Cortex of kidney (tissue), 1 donor: Measurements from ENCODE around the gene SEPTIN12.

Experiments used
- DNase-seq: peaks from one replicate; lab custom pipeline; 2025; lab: John Stamatoyannopoulos, UW

Gene SEPTIN12, protein sequence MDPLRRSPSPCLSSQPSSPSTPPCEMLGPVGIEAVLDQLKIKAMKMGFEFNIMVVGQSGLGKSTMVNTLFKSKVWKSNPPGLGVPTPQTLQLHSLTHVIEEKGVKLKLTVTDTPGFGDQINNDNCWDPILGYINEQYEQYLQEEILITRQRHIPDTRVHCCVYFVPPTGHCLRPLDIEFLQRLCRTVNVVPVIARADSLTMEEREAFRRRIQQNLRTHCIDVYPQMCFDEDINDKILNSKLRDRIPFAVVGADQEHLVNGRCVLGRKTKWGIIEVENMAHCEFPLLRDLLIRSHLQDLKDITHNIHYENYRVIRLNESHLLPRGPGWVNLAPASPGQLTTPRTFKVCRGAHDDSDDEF

DNA sequence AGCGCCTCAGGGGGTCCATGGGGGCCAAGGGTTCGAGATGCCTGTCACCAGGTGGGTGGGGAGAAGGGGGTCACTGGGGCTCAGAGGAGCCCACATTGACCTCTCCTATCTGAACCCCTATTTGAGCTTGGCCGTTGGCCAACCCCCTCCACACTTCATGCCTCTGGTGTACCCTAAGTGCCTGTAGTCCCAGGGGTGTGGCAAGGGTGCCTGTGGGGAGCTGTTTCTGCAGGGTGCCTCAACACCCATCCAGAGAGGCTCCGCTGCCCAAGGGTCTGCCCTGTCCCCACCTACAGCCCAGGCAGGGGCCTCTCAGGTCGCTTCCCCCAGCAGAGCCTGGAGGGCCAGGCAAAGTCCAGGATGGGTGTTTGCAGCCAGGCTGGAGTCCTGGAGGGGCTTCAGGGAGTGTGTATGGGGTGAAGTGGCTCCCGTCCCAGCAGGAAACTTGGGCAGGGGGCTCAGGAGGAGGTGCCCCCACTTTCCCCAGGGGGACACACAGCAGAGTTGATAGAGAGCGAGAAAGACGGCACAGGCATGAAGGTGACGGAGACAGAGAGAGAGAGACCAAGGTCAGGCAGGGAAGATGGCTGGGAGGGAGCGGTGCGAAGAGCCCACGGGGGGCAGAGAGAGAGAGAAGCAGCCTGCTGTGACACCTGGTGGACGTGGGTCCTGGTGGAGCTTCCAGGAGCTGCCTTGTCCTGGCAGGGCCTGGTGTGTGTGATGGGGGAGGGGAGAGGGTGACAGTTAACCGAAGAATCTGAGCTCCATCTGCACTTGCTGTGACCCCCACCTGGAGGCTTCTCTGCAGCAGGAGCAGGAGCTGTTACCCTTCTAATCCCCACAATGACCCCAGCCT is at the start of gene SEPTIN12:
Gene SEPTIN12 (minus strand): TSS at position 719 of the 856 bp plus-strand sequence. CDS start 700 bp downstream, at position 19.
- DNase-seq, result no peak

DNA sequence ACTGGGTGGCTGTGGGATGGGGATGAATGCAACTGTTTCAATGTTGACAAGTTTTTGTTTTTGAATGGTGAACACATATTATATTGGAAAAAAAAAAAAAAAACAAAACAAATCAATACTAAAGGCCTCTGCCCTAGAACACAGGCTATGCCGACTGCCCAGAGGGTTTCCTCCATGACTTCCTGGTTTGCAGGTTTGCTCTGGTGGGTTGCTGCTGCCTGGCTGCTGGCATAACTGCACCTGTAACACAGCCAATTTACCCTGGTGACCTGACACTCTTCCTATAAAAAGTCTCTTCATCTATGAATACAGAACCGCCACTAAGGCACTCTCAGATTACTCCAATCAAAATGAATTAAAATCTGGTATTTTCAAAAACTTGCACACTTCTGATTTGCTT is 48.6 kb upstream of the SEPTIN12 start:
- no peak for DNase-seq

DNA sequence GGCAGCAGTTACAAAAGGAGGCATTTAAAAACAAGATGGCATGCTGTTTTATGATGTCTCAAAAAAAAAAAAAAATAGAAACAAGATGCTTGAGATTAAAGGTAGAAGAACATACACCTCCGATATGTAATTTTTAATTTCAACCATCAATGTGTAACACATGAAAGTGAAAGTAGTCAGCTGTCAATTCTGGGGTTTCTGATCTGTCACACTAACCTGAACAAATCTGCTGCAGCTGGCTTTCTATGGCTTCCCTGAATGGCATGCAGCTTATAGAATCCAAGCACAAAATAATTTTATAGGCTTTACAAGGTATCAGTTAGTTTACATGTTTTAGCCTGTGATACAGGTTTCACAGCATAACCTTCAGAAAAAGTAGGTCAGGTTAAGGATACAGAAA is 45.4 kb upstream of the SEPTIN12 start:
- DNase-seq, result no peak

DNA sequence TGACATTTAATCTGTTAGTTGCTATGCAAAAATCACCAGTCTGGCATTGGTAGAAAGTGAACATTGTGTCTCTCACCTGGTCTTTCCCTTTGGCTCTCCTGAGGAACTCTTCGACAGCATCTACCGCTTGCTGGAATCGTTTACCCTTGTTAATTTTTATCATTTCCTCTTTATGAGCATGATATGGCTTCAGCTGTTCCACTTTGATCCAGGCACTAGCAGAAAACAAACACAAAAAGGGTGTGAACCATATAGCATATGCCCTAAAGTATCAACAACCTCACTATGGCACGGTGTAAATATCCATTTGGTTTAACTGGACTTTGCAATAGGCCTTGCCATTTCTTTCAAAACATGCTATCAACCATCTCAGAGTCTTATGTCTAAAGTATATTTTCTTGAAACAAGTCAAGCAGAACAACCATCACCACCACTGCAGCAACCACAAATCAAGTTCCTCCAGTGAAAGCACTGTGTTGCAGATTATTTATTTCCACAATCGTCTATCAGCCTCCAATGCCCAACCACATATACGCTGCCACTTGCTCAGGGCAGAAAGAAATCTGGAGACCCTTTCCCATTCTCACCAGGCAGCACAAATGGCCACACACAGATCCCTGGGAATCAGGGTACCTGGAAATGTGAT is 44.7 kb upstream of the SEPTIN12 start:
- no peak for DNase-seq

DNA sequence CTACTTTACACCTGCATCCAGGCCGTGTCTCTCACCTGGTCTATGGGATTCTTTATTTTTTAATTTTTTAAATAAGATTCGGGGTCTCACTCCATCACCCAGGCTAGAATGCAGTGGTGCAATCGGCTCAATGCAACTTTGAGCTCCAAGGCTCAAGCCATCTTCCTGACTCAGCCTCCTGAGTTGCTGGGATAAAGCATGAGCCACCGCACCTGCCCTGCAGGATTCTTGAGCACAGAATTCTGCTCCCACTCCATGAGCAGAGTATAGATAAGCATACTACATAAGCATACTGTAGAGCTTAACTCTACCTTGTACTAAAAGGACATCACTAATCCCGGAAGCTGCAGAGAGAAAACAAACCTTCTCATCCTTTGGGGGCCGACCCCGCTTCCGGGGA is 43.5 kb upstream of the SEPTIN12 start:
- DNase-seq, result no peak

DNA sequence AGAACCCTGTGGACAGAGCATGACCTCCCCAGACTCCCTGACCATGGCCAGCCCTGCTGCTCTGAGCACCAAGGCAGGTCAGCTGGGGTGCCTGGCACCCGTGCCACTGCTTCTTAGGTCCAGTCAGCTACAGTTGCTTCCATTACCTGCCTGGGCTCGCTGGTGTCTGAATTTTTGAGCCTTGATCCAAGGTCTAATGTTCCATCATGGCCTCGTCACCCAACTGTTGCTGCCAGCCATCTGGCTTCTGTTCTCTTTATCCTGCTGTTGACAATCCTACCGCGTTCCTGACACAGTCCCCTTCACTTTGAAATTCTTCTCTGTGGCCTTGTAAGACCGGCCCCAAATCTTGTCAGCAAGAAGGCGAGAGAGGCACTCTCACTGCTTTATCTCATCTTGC is 42.3 kb upstream of the SEPTIN12 start:
- no peak for DNase-seq

DNA sequence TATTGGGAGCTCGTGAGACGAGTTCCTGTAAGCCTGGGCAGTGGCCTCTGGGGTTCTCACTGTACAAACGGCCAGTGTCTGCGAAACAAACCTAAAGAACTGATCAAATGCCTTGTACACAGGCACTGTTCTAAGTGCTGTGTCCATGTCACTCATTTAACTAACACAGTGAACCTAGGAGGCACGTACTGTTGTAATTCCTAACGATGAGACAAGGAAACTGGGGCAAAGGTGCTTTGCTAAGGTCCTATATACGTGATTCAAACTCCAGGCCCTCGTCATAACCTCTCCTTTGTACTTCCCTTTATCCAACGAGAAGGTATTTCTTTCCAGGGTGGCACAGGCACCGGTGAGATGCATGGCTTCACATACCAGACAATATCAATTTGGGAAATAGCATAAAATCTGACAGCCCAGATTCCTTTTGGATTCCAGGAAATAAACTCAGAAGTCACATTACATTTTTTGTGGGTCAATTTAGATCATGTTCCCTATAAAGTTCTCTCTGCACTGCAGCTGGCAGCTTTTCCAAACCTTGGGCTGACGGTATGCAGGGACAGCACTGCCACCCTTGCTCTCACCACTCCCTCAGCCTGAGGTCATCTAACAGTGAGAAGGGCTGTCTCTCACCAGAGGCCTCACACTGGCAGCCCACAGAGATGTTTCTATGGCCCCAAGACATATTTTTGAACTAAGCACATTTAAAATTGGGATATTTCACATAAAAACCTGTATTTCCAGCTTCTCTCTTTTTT is 40.6 kb upstream of the SEPTIN12 start:
- DNase-seq, result no peak

DNA sequence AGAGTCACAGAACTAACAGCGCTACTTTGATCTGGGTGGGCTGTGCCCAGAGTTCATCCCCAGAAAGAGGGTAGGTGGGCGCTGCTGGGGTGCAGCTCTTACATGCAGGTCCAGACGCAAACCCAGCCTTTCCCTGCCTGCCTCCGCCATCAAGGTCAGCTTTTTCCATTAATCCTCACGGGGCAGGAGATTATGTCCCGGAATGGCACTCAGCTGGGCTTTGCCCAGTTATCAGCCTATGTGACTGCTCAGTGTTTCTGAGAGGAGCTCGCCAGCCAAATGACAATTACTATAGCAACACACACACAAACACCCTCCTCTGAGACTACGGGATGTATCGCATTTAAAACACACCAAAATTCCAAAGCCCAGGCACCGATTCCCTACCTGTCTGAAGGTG is 38.8 kb upstream of the SEPTIN12 start:
- no peak for DNase-seq

DNA sequence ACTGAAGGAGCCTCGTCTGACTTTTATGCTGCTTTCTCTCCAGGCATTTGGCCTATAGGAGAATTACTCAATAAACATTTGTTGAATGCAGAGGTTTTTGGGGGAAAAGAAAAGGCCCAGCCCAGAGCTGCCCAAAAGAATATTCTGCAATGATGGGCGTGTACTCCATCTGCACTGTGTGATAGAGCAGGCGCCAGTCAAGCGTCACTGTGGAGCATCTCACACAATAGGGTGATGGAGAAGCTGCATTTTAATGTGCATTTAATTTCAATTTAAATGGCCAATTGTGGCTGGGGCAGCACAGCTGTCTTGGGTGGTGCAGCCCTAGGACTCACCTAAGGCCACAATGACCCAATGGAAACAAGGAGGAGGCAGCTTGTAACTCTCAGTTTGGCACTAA is 38.4 kb upstream of the SEPTIN12 start:
- DNase-seq, result no peak

DNA sequence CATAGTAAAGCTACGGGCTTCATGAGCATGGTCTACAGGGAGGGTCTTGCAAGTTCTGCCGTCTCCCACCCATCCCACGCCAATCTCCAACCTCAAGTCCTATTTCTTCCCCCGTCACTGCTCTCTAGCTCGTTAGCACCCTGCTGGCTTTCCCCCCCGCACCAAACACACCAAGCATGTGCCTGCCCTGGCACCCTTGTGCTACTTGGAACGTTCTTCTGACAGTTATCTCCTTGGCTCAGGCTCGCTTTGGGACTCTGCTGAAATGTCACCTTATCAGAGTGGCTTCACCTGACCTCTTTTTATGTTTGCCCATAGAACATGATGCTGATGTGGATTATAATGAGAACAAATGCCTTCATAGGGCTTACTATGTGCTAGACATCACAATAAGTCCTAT is 37.1 kb upstream of the SEPTIN12 start:
- no peak for DNase-seq

DNA sequence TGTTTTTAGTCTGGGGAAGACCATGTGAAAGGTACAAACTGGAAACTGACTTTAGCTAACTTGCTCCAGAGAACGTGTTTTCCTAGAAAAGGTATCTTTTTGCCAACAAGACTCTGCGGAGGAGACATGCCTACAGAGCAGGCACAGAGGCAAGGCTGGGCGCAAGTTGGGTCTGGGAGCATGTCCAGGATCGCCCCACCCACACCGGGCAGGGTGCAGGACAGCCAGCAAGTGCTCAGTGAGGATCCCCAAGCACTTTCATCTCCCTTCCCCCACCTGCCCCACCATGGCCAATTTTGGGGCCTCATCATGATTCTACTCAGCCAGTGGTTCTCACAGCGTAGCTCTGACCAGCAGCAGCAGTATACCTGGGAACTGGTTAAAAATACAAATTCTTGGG is 32.5 kb upstream of the SEPTIN12 start:
- no peak for DNase-seq

DNA sequence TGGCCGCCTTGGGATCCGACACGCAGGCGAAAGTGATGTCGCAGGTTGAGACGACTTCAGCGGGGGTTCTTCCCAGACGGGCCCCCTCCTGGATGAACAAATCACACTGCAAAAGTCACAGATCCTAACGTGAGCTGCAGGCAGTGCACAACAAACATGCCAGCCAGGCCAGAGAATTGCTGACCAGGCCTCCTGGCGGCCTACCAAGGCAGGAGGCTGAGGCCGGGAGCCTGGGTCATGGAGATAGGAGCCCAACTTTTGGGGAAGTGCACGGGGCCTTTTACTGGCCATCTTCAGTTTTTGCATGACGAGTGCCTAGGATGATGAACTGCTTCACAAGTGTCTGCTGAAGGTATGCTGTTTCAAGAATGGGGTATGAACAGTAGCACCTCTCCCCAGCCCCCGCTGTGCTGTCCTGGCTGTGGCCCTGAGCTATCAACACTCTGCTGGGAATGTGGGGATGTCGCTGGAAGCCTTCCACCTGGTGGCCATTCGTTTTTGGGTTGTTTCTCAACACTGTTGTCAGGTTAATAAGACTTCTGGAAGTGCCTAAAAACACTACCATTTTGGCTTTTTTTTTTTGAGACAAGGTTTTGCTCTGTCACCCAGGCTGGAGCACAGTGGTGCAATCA is 26.5 kb upstream of the SEPTIN12 start:
- DNase-seq, result no peak

DNA sequence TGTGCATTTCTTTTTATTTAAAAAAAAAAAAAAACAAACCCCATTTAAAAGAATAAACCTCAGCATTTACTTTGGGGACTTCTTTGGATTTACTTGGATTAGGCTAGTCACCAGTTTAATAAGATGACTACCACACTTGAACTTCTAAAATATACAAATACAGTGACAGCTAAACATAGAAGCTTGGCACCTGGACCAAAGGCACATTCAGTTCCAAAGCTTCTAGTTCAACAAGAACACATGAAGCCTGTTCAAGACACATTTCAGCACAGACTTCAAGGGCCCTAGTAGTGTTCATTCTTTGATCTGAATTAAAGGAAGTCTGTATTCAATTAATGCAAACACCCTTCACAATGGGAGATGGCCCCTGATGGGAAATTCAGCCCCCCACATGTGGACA is 25.9 kb upstream of the SEPTIN12 start:
- no peak for DNase-seq

DNA sequence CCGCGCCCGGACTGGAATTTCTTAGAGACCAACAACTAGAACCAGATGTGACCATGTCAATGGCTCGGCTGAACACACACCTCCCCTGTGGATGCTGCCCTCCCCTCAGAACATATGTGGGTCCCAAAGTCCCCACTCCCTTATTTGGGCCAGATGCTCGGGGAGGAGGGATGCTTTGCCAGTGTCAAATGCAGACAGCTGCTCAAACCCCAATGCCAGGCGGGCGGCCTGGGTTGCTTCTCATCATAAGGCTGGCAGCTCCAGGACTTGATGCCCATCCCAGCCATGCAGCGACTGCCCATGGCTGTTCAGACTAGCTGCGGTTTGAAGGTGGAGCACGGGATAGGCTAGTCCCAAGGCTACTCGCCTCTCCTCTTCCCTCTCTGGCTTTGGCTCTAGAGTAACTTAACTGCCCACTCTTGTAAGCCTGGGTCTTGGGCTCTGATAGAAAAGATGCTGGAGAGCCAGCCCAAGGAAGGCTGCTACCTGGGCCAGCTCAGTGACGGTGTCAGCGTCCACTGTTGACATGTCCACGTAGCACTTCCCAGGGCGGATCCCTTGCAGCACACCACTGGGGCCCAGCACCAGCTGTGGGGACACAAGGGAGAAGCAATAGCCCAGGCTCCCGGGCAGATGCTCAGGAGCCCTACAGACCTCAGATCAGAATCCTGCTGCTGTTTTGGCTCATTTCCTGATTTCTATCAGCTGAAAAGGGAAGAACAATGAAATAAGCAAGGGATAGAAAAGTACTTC is 25.3 kb upstream of the SEPTIN12 start:
- DNase-seq, result no peak

DNA sequence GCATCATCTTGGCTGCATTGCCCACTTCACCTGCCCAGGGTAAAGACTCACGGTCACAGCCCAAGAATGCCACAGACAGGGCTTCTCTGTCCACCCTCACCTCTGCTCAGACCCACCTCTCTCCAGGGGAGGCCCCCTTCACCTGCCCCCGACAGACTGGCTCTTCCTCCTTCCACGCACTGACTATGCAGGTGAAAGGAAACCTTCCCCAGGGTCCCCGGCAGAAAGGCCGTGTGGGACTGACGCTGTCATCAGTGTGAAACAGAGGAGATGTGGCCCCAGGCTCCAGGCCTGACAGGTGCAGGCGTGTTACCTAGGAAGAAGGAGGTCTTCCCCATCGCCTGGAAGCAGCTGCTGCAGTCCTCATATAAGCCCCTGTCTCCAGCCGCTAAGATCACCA is 23.6 kb upstream of the SEPTIN12 start:
- DNase-seq, result no peak

DNA sequence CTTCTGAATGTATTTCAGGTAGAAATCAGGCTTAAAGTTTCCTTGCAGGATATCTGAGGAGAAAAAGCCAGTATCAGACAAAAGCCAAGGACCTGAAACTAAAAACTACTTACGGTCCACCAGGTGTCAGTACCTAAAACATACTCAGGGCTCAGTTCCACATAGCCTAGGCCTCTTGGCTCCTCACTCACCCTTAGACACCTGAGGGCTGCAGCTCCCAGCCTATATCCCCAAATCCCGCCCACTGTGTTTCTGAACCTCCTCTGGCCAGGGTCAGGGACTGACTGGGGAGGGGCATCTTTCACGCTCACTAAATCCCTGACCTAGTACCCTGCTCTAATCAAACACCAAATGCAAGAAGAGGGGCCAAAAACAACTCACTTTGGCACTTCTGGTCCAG is 23.1 kb upstream of the SEPTIN12 start:
- DNase-seq, result no peak

DNA sequence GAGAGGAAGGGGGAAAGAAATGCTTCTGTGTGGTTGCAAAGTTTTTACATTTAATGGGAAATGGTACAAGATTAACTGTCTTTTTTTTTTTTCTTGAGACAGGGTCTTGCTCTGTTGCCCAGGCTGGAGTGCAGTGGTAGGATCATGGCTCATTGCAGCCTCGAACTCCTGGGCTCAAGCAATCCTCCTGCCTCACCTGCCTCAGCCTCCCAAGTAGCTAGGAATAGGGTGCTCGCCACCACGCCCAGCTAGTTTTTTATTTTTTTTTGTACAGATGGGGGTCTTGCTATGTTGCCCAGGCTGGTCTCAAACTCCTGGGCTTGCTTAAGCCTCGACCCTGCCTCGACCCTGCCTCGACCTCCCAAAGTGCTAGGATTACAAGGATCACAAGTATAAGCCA is 18.1 kb upstream of the SEPTIN12 start:
- no peak for DNase-seq

DNA sequence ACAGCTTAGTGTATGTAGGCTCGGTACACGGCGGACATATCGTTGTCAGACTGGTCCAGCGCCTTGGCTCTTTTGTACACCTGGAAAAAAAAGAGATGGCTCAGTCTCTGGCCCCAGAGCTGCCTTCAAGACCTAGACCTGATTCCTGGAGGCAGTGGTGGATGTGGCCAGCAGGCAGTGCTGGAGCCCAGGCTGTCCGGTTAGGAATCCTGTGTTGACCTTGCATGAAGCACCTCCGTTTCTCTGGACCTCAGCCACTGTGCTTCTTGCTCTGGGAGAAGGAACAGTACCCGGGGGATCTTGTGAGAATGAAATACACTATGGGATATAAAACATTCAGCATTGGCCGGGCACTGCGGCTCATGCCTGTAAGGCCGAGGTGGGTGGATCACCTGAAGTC is 17.1 kb upstream of the SEPTIN12 start:
- no peak for DNase-seq

DNA sequence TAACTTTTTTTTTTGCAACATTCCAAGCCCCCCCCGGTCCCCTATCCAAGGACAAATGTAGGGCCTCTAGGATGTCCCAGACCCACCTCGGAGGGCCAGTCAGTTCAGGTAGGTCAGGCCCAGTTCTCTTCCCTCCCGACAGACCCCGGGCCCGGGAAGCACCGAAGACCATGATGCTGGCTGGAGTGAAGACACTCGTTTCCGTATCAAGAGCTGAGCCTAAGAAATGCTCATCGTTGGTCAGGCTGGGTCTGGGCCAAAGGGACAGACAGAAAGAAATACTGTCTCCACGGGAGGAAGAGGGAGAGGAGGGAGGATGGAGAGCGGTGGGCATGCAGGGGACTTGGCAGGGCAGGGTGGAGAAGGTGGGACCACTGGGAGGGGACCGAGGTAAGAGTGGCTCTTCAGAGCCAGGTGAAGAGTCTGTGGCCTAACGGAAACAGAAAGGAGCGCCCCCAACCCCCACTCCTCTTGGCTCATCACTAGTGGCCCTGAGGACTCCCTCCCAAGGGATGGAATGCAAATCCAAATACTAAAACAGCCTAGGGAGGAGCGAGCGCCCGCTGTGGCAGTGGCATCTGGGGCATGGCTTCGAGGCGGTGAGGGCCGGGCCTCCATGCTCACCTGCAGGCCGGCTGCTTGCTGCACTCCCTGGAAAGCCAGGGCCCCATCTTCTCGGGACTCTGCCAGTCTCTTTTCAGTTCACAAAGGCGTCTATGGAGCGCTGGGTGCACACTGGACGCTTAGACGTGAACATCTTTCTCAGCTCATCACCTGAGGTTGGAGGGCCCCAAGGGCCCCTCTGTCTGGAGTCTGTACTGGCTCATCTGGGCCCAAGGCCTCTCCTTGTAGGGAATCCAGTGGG is 16.0 kb upstream of the SEPTIN12 start:
- DNase-seq, result no peak

DNA sequence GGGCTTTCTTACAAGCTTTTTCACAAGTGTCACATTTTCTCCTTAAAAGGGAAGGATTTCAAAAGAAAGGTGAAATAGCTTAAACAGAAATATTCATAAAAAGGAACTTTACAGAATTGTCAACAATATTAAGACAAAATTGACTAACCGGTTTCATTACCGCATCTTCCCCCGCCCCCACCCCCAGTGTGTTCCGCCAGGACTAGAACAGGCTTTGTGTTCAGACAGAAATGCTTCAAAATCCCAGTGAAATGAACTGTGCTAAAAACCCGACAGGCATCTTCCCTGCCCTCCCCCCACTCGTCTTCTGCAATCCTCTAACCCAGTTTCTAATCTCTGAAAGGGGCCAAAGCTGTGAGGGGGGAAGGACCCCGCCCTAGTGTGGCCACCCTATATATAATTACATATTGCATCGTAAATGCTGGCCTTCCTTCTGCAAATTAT is 15.3 kb upstream of the SEPTIN12 start:
- DNase-seq, result no peak
